Mucosa of descending colon (tissue), 3 donors: Measurements from ENCODE around the gene HDAC9. TPM values are rescaled to one million over a fixed set of nuclear protein-coding genes. Genes with fewer than 3 reads are reported as not detected.

ENCODE experiments used
- ATAC-seq: fragments of 200-7000 bp; cut with Tn5 transposase; one replicate; pipeline ENCODE4 v1.9.1; 2020; ENCODE audit warnings: mild to moderate bottlenecking, moderate library complexity
- DNase-seq, 3 donors: peaks; one replicate each; pipeline ENCODE4 v3.0.0-alpha.2; 2020
- H3K36me3 ChIP-seq: fragments of 200-600 bp; one replicate; pipeline ENCODE4 v1.8.0; 2021; ENCODE audit warnings: low read depth, mild to moderate bottlenecking
- H3K4me1 ChIP-seq: fragments of 200-600 bp; one replicate; pipeline ENCODE4 v1.8.0; 2021; ENCODE audit warnings: low read depth, mild to moderate bottlenecking
- H3K4me3 ChIP-seq: fragments of 200-600 bp; one replicate; pipeline ENCODE4 v1.8.0; 2021; ENCODE audit warnings: mild to moderate bottlenecking
- H3K9me3 ChIP-seq: fragments of 200-600 bp; one replicate; pipeline ENCODE4 v1.8.0; 2021; ENCODE audit warnings: mild to moderate bottlenecking
- CTCF ChIP-seq: fragments of 200-600 bp; IDR thresholded peaks from one replicate; pipeline ENCODE4 v1.8.0; 2022; ENCODE audit warnings: antibody characterized with exemption, mild to moderate bottlenecking
- intact Hi-C, 2 donors: fragments of 100-400 bp; cut with DNase I in 1 of 2; cut with micrococcal nuclease in 1 of 2; formaldehyde crosslinking; loops; one replicate each; pipeline versions ENCODE4 v1.11.0 to v1.11.1; 2022; cut with DNase I, micrococcal nuclease
- total RNA-seq, 3 donors: library from RNA; stranded (reverse); fragmentation: NEBNext Ultra II Directional in 2 of 3; extraction: Animal tissue kit (Norgen Biotek cat#: 25700) in 2 of 3; gene quantifications; one replicate each; pipeline versions ENCODE4 v1.2.1 to v1.2.4, GENCODE V29; 2021 to 2023
- donor health status: DM: no; HTN: no; CAD: no; lungs with moderate emphysema.
- donor health status: DM: no; HTN: no; CAD: no.
- donor health status: DM: no; HTN: yes; CAD: no.

HDAC9 gene
- total RNA-seq, 3 donors from 2014 or later = 16.0 to 20.4 (median 17.5) TPM

- TF ChIP-seq CTCF = no peak
- H3K36me3 ChIP-seq = no peaks in the 10 kb centered on the region
- H3K4me1 ChIP-seq = no peaks in the 10 kb centered on the region
- no peak overlapping the region for H3K4me3 ChIP-seq
- ATAC-seq (no peak), DNase-seq (peak in 2 of 3 donors; percentile 19 to 30)
- no peaks in the 10 kb centered on the region for H3K9me3 ChIP-seq
- intact Hi-C loops = no loop called here
Measured at GRCh38 chr7:18541181-18541870, 45.8 kb downstream of the HDAC9 start.

GRCh38 chr7:18541871-18542212 is 46.3 kb downstream of the HDAC9 start:
- intact Hi-C loops = no loop called here
- ATAC-seq = no peak

GRCh38 chr7:18546576-18546975 is 51.0 kb downstream of the HDAC9 start:
- Histone ChIP-seq H3K9me3 (no peaks in the 10 kb centered on the region), H3K36me3 (no peaks in the 10 kb centered on the region), H3K4me1 (no peaks in the 10 kb centered on the region), H3K4me3 (no peak overlapping the region)
- ATAC-seq = no peak
- intact Hi-C loops = no loop called here
- TF ChIP-seq CTCF = no peak
- DNase-seq = no peak

More at GRCh38 chr7:18541871-18542212, 46.3 kb downstream of the HDAC9 start:
- Histone ChIP-seq H3K36me3 (no peaks in the 10 kb centered on the region), H3K9me3 (no peaks in the 10 kb centered on the region), H3K4me1 (no peaks in the 10 kb centered on the region), H3K4me3 (no peak overlapping the region)
- no peak for TF ChIP-seq CTCF
- no peak for DNase-seq

- no peak for TF ChIP-seq CTCF
- H3K36me3 ChIP-seq = no peaks in the 10 kb centered on the region
- no peak for DNase-seq
- no peak for ATAC-seq
- H3K4me3 ChIP-seq = no peak overlapping the region
- intact Hi-C loops = no loop called here
- H3K4me1 ChIP-seq = no peaks in the 10 kb centered on the region
- H3K9me3 ChIP-seq = no peaks in the 10 kb centered on the region
Measured at GRCh38 chr7:18547509-18548187, 52.1 kb downstream of the HDAC9 start.

GRCh38 chr7:18548534-18548933 is 53.0 kb downstream of the HDAC9 start:
- DNase-seq (no peak), ATAC-seq (no peak)
- Histone ChIP-seq H3K36me3 (no peaks in the 10 kb centered on the region), H3K4me3 (no peak overlapping the region), H3K9me3 (no peaks in the 10 kb centered on the region), H3K4me1 (no peaks in the 10 kb centered on the region)
- TF ChIP-seq CTCF = no peak
- intact Hi-C loops = no loop called here
